DND-41 (cell line): ENCODE results near the gene MBD3.

Experiments used
- ATAC-seq: fragments of 200-7000 bp; cut with Tn5 transposase; 3 replicates; pipeline ENCODE4 v1.9.1; 2021; ENCODE audit warnings: low read depth; ENCODE audit not compliant: insufficient read depth
- DNase-seq: peaks from one replicate; pipeline ENCODE4 v3.0.0-alpha.2; 2020
- H2AFZ ChIP-seq: 2 replicates; pipeline ENCODE4 v1.6.0; 2012; ENCODE audit warnings: low read depth, low read length
- H3K27ac ChIP-seq: 2 replicates; pipeline ENCODE4 v1.5.1; 2012; ENCODE audit warnings: low read length, inconsistent platforms
- H3K27me3 ChIP-seq: fragments of 200-600 bp; sonication (generic); 2 replicates; pipeline ENCODE4 v1.6.0; 2012; ENCODE audit warnings: low read length, mild to moderate bottlenecking, inconsistent platforms; ENCODE audit not compliant: insufficient read depth, poor library complexity
- H3K36me3 ChIP-seq: 2 replicates; pipeline ENCODE4 v1.5.1; 2012; ENCODE audit warnings: low read length, inconsistent platforms; ENCODE audit not compliant: insufficient read depth
- H3K4me1 ChIP-seq: 2 replicates; pipeline ENCODE4 v1.5.1; 2012; ENCODE audit warnings: mild to moderate bottlenecking, low read length; ENCODE audit not compliant: insufficient read depth
- H3K4me2 ChIP-seq: 2 replicates; pipeline ENCODE4 v1.6.0; 2012; ENCODE audit warnings: mild to moderate bottlenecking, moderate library complexity, low read length, inconsistent platforms; ENCODE audit not compliant: insufficient read depth
- H3K4me3 ChIP-seq, 2 experiments: fragments of 200-600 bp in 1 of 2; shearing (Covaris generic) in 1 of 2; 2 replicates each; pipeline ENCODE4 v1.5.1; 2012 to 2016; ENCODE audit warnings: inconsistent platforms in 2 of 2, low read length in 2 of 2, mild to moderate bottlenecking in 2 of 2, low read depth in 1 of 2, moderate library complexity in 1 of 2
- H3K79me2 ChIP-seq: 2 replicates; pipeline ENCODE4 v1.6.0; 2012; ENCODE audit warnings: low read length, inconsistent platforms; ENCODE audit not compliant: insufficient read depth
- H3K9ac ChIP-seq: 2 replicates; pipeline ENCODE4 v1.6.0; 2012; ENCODE audit warnings: low read depth, mild to moderate bottlenecking, inconsistent platforms, low read length, moderate library complexity
- H3K9me3 ChIP-seq: 2 replicates; pipeline ENCODE4 v1.5.1; 2012; ENCODE audit warnings: low read length, moderate library complexity, mild to moderate bottlenecking, inconsistent platforms; ENCODE audit not compliant: insufficient read depth, severe bottlenecking
- H4K20me1 ChIP-seq: 2 replicates; pipeline ENCODE4 v1.6.0; 2012; ENCODE audit warnings: low read length; ENCODE audit not compliant: insufficient read depth
- EZH2 ChIP-seq: IDR thresholded peaks from 3 replicates; pipeline ENCODE4 v1.6.1; 2012; ENCODE audit warnings: borderline replicate concordance, low read depth, mild to moderate bottlenecking, moderate library complexity, low read length, inconsistent platforms; ENCODE audit not compliant: severe bottlenecking
- TF ChIP-seq, protein P1 (sequence below): IDR thresholded peaks from 2 replicates; pipeline ENCODE4 v1.5.1; 2012; ENCODE audit warnings: borderline replicate concordance, low read length, moderate library complexity, mild to moderate bottlenecking; ENCODE audit not compliant: poor library complexity, severe bottlenecking; ENCODE audit errors: extremely low read depth

Gene MBD3

DNA sequence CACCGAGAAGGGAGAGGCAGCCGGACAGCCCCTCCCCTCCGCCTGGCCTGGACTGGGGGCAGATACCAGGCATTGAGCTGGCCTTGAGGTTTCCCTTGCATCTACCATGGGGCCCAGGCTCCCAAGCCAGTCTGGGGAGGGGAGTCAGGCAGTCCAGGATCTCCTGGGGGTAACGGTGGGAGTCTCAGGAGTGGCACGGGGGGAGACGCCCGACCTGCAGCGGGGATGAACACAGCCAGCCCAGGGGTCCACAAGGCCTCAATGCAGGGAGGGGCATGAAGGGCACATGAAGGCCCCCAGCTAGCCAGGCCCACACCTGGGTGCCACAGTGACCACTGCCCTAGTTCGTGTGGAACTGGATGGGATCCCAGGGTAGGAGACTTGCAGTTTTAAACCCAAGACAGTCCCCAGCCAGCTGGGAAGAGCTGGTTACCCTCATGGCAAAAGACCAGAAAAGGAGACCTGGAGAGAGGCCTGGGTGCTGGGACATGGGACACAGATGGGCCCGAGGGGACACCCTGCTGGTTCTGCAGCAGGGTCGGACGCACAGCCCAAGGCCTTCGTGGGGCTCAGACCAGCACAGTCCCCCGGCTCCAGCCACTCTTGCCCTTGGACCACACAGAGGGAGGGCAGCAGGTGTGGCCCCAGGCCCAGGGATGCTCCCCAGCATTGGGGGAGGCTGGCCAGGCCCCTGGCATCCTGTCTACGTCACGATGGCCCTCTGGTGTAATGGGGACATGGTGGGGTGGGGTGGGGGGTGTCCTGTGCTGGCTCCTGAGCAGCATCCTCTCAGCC is 17.2 kb upstream of the MBD3 start:
- Histone ChIP-seq H3K27me3 (no peaks in the 10 kb centered on the region), H3K4me1 (peaks cover 17% of the 10 kb centered on the region), H3K27ac (no peak overlapping the region), H3K4me2 (no peak overlapping the region), H3K79me2 (peaks cover 4% of the 10 kb centered on the region), H4K20me1 (peaks cover 35% of the 10 kb centered on the region), H3K4me3 (no peak overlapping the region), H3K36me3 (peaks cover 56% of the 10 kb centered on the region), H3K9me3 (no peaks in the 10 kb centered on the region), H3K9ac (no peak overlapping the region), H2AFZ (no peak overlapping the region)
- DNase-seq (no peak), ATAC-seq (no peak)
- no peak for TF ChIP-seq EZH2
- TF ChIP-seq, protein P1, sequence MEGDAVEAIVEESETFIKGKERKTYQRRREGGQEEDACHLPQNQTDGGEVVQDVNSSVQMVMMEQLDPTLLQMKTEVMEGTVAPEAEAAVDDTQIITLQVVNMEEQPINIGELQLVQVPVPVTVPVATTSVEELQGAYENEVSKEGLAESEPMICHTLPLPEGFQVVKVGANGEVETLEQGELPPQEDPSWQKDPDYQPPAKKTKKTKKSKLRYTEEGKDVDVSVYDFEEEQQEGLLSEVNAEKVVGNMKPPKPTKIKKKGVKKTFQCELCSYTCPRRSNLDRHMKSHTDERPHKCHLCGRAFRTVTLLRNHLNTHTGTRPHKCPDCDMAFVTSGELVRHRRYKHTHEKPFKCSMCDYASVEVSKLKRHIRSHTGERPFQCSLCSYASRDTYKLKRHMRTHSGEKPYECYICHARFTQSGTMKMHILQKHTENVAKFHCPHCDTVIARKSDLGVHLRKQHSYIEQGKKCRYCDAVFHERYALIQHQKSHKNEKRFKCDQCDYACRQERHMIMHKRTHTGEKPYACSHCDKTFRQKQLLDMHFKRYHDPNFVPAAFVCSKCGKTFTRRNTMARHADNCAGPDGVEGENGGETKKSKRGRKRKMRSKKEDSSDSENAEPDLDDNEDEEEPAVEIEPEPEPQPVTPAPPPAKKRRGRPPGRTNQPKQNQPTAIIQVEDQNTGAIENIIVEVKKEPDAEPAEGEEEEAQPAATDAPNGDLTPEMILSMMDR, result no peak

- TF ChIP-seq EZH2, result no peak
- TF ChIP-seq, protein P1, result no peak
- Histone ChIP-seq H3K4me2 (no peak overlapping the region), H3K27ac (no peak overlapping the region), H3K36me3 (peaks cover 50% of the 10 kb centered on the region), H3K9me3 (no peaks in the 10 kb centered on the region), H2AFZ (no peak overlapping the region), H3K9ac (no peak overlapping the region), H3K27me3 (no peaks in the 10 kb centered on the region), H3K79me2 (peaks cover 12% of the 10 kb centered on the region), H4K20me1 (peaks cover 35% of the 10 kb centered on the region), H3K4me3 (no peak overlapping the region), H3K4me1 (peaks cover 25% of the 10 kb centered on the region)
- ATAC-seq, result no peak
- DNase-seq, result no peak
These were observed 16.4 kb upstream of the MBD3 start for GRCh38 chr19:1609103-1609396.

- Histone ChIP-seq H3K36me3 (peaks cover 46% of the 10 kb centered on the region), H3K9me3 (no peaks in the 10 kb centered on the region), H4K20me1 (peaks cover 33% of the 10 kb centered on the region), H3K4me3 (no peak overlapping the region), H3K27me3 (no peaks in the 10 kb centered on the region), H3K79me2 (peaks cover 17% of the 10 kb centered on the region), H2AFZ (no peak overlapping the region), H3K27ac (no peak overlapping the region), H3K9ac (no peak overlapping the region), H3K4me2 (no peak overlapping the region), H3K4me1 (peaks cover 30% of the 10 kb centered on the region)
- DNase-seq, result no peak
- no peak for ATAC-seq
- TF ChIP-seq, protein P1, result no peak
- no peak for TF ChIP-seq EZH2
These were observed 15.9 kb upstream of the MBD3 start for GRCh38 chr19:1608359-1609102.
